H9 (cell line): ENCODE measurements around the gene TET2. TPM values are rescaled to one million over a fixed set of nuclear protein-coding genes. Genes with fewer than 3 reads are reported as not detected.

Source experiments
- DNase-seq: peaks from one replicate; pipeline ENCODE4 v3.0.0-alpha.2; 2017
- H2AFZ ChIP-seq: one replicate; pipeline ENCODE4 v1.6.1; 2013; ENCODE audit warnings: mild to moderate bottlenecking, low read length, control low read depth, moderate library complexity
- H2AK5ac ChIP-seq: 2 replicates; pipeline ENCODE4 v1.6.1; 2013; ENCODE audit warnings: low read length, control low read depth, mixed read lengths; ENCODE audit not compliant: insufficient read length
- H2BK120ac ChIP-seq: one replicate; pipeline ENCODE4 v1.6.1; 2013; ENCODE audit warnings: low read depth, mild to moderate bottlenecking, low read length, control low read depth, inconsistent platforms; ENCODE audit not compliant: poor library complexity, severe bottlenecking
- H2BK12ac ChIP-seq: 2 replicates; pipeline ENCODE4 v1.6.1; 2013; ENCODE audit warnings: low read length, control low read depth, mixed read lengths, low read depth; ENCODE audit not compliant: insufficient read length
- H2BK15ac ChIP-seq: 2 replicates; pipeline ENCODE4 v1.6.1; 2013; ENCODE audit warnings: low read depth, low read length, control low read depth
- H2BK20ac ChIP-seq: one replicate; pipeline ENCODE4 v1.6.1; 2013; ENCODE audit warnings: low read depth, mild to moderate bottlenecking, low read length, control low read depth, inconsistent platforms; ENCODE audit not compliant: poor library complexity, severe bottlenecking
- H2BK5ac ChIP-seq: 2 replicates; pipeline ENCODE4 v1.6.1; 2013; ENCODE audit warnings: low read length, control low read depth, mixed read lengths; ENCODE audit not compliant: insufficient read length
- H3K14ac ChIP-seq: 2 replicates; pipeline ENCODE4 v1.6.1; 2013; ENCODE audit warnings: low read length, control low read depth; ENCODE audit not compliant: insufficient read depth
- H3K18ac ChIP-seq: 2 replicates; pipeline ENCODE4 v1.6.1; 2013; ENCODE audit warnings: low read depth, mild to moderate bottlenecking, mixed read lengths, low read length, control low read depth; ENCODE audit not compliant: insufficient read length
- H3K23ac ChIP-seq: 2 replicates; pipeline ENCODE4 v1.6.1; 2013; ENCODE audit warnings: low read length, control low read depth, mixed read lengths, low read depth; ENCODE audit not compliant: insufficient read length
- H3K23me2 ChIP-seq: 2 replicates; pipeline ENCODE4 v1.6.1; 2013; ENCODE audit warnings: low read depth, mild to moderate bottlenecking, mixed read lengths, low read length, control low read depth; ENCODE audit not compliant: insufficient read length, poor library complexity, severe bottlenecking
- H3K27ac ChIP-seq: 2 replicates; pipeline ENCODE4 v1.5.1; 2013; ENCODE audit warnings: low read length, control low read depth, mixed read lengths, low read depth; ENCODE audit not compliant: insufficient read length
- H3K27me3 ChIP-seq: 2 replicates; pipeline ENCODE4 v1.6.1; 2013; ENCODE audit warnings: low read length, control low read depth, inconsistent platforms; ENCODE audit not compliant: insufficient read depth
- H3K4ac ChIP-seq: 2 replicates; pipeline ENCODE4 v1.6.1; 2013; ENCODE audit warnings: low read depth, mild to moderate bottlenecking, control low read depth, inconsistent platforms, low read length, moderate library complexity
- H3K4me1 ChIP-seq: 2 replicates; pipeline ENCODE4 v1.6.1; 2013; ENCODE audit warnings: low read length, control low read depth, inconsistent platforms; ENCODE audit not compliant: insufficient read depth
- H3K4me2 ChIP-seq: 2 replicates; pipeline ENCODE4 v1.6.1; 2013; ENCODE audit warnings: low read length, control low read depth, mixed read lengths; ENCODE audit not compliant: insufficient read length, insufficient read depth
- H3K56ac ChIP-seq: 2 replicates; pipeline ENCODE4 v1.6.1; 2013; ENCODE audit warnings: low read depth, mild to moderate bottlenecking, mixed read lengths, low read length, control low read depth; ENCODE audit not compliant: insufficient read length
- H3K79me1 ChIP-seq: 2 replicates; pipeline ENCODE4 v1.6.1; 2013; ENCODE audit warnings: low read depth, mild to moderate bottlenecking, moderate library complexity, low read length, control low read depth, inconsistent platforms; ENCODE audit not compliant: insufficient read depth, poor library complexity, severe bottlenecking
- H3K79me2 ChIP-seq: 2 replicates; pipeline ENCODE4 v1.6.1; 2013; ENCODE audit warnings: low read length, control low read depth, inconsistent platforms; ENCODE audit not compliant: insufficient read depth
- H3K9ac ChIP-seq: 2 replicates; pipeline ENCODE4 v1.6.1; 2013; ENCODE audit warnings: low read length, control low read depth, mixed read lengths; ENCODE audit not compliant: insufficient read length; ENCODE audit errors: extremely low read depth
- H3K9me3 ChIP-seq: one replicate; pipeline ENCODE4 v1.6.1; 2013; ENCODE audit warnings: low read depth, low read length, inconsistent platforms; ENCODE audit not compliant: control insufficient read depth
- H3T11ph ChIP-seq: one replicate; pipeline ENCODE4 v1.6.1; 2013; ENCODE audit warnings: mild to moderate bottlenecking, low read length, control low read depth, inconsistent platforms
- H4K20me1 ChIP-seq: one replicate; pipeline ENCODE4 v1.6.1; 2013; ENCODE audit not compliant: control insufficient read depth, insufficient read length, insufficient read depth
- H4K5ac ChIP-seq: 2 replicates; pipeline ENCODE4 v1.6.1; 2013; ENCODE audit warnings: low read depth, mild to moderate bottlenecking, mixed read lengths, low read length, control low read depth; ENCODE audit not compliant: insufficient read length
- H4K8ac ChIP-seq: replicated peaks from 2 replicates; pipeline ENCODE4 v1.6.1; 2013; ENCODE audit warnings: low read length, control low read depth, mixed read lengths, low read depth; ENCODE audit not compliant: insufficient read length
- H4K91ac ChIP-seq: 2 replicates; pipeline ENCODE4 v1.6.1; 2013; ENCODE audit warnings: low read depth, mild to moderate bottlenecking, moderate library complexity, mixed read lengths, low read length, control low read depth; ENCODE audit not compliant: insufficient read length
- H3K27ac Mint-ChIP-seq, 3 experiments: 2 replicates in 2 of 3; 3 replicates in 1 of 3; pipeline ENCODE4 v1.8.0; 2020 to 2021; ENCODE audit warnings: mixed read lengths in 3 of 3, mild to moderate bottlenecking in 1 of 3, moderate library complexity in 1 of 3
- H3K27me3 Mint-ChIP-seq: 2 replicates; pipeline ENCODE4 v1.8.0; 2021; ENCODE audit warnings: low read depth, mild to moderate bottlenecking, moderate library complexity, mixed read lengths
- H3K36me3 Mint-ChIP-seq, 3 experiments: 2 replicates in 2 of 3; 3 replicates in 1 of 3; pipeline ENCODE4 v1.8.0; 2020 to 2021; ENCODE audit warnings: low read depth in 3 of 3, mixed read lengths in 3 of 3; ENCODE audit not compliant: insufficient read depth in 1 of 3
- H3K4me1 Mint-ChIP-seq, 2 experiments: 2 replicates each; pipeline ENCODE4 v1.8.0; 2020; ENCODE audit warnings: mixed read lengths in 2 of 2
- H3K4me3 Mint-ChIP-seq, 2 experiments: 2 replicates in 1 of 2; 3 replicates in 1 of 2; pipeline ENCODE4 v1.8.0; 2020 to 2021; ENCODE audit warnings: mild to moderate bottlenecking in 2 of 2, mixed read lengths in 2 of 2, moderate library complexity in 1 of 2
- H3K9me3 Mint-ChIP-seq, 2 experiments: 2 replicates in 1 of 2; 3 replicates in 1 of 2; pipeline ENCODE4 v1.8.0; 2020; ENCODE audit warnings: mild to moderate bottlenecking in 2 of 2, mixed read lengths in 2 of 2, moderate library complexity in 1 of 2
- WGBS: extraction: QIAGEN DNeasy Blood & Tissue Kit; methylation state at CpG from one replicate; pipeline ENCODE4 v1.1.7; 2013; ENCODE audit warnings: missing lambda C conversion rate, low lambda C conversion rate, mixed read lengths; ENCODE audit not compliant: insufficient read length; ENCODE audit errors: extremely low coverage; 5-methylcytosine and 5-hydroxymethylcytosine counted together
- total RNA-seq: library from RNA; stranded (reverse); gene quantifications from 2 replicates; pipeline ENCODE4 v1.2.1, GENCODE V29; 2021
- TF ChIP-seq, protein P1 (sequence below): fragments of 200-600 bp; sonication (generic); conservative IDR thresholded peaks from 3 replicates; pipeline ENCODE4 v1.8.0; 2021; ENCODE audit warnings: antibody characterized with exemption, mild to moderate bottlenecking

Gene TET2
- total RNA-seq, 1 experiment from 2014 or later, result 3.1 TPM

DNA sequence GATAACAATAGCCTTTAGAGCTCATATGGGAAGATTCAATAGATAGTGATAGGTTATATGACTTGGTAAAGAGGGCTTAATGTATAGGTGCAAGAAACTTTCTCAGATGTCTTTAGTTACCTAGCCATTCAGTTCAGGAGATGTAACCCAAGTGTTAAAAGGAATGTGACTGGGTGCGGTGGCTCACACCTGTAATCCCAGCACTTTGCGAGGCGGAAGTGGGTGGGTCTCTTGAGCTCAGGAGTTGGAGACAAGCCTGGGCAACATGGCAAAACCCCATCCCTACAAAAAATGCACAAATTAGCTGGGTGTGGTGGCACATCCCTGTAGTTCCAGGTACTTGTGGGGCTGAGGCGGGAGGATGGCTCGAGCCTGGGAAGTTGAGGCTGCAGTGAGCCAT, 7.9 kb downstream of the TET2 start:
- DNase-seq, result no peak
- Mint-ChIP-seq H3K4me1 (peaks cover 10% of the 10 kb centered on the region in 2 experiments), H3K27me3 (peaks cover 55% of the 10 kb centered on the region), H3K9me3 (no peaks in the 10 kb centered on the region), H3K4me3 (no peak overlapping the region), H3K27ac (no peak overlapping the region), H3K36me3 (no peaks in the 10 kb centered on the region)
- TF ChIP-seq, protein P1, sequence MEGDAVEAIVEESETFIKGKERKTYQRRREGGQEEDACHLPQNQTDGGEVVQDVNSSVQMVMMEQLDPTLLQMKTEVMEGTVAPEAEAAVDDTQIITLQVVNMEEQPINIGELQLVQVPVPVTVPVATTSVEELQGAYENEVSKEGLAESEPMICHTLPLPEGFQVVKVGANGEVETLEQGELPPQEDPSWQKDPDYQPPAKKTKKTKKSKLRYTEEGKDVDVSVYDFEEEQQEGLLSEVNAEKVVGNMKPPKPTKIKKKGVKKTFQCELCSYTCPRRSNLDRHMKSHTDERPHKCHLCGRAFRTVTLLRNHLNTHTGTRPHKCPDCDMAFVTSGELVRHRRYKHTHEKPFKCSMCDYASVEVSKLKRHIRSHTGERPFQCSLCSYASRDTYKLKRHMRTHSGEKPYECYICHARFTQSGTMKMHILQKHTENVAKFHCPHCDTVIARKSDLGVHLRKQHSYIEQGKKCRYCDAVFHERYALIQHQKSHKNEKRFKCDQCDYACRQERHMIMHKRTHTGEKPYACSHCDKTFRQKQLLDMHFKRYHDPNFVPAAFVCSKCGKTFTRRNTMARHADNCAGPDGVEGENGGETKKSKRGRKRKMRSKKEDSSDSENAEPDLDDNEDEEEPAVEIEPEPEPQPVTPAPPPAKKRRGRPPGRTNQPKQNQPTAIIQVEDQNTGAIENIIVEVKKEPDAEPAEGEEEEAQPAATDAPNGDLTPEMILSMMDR, result no peak
- no peak overlapping the region for H3K56ac ChIP-seq
- no peaks in the 10 kb centered on the region for H3K23me2 ChIP-seq
- H3K79me1 ChIP-seq, result no peaks in the 10 kb centered on the region
- H4K5ac ChIP-seq, result no peak overlapping the region
- H3K27me3 ChIP-seq, result peaks cover 10% of the 10 kb centered on the region; the same call in 1 of the 2 replicates
- no peaks in the 10 kb centered on the region for H4K20me1 ChIP-seq
- no peak overlapping the region for H2AK5ac ChIP-seq
- H3K14ac ChIP-seq, result no peak overlapping the region
- no peak overlapping the region for H3K4me2 ChIP-seq
- no peaks in the 10 kb centered on the region for H3K79me2 ChIP-seq
- no peaks in the 10 kb centered on the region for H3K9me3 ChIP-seq
- no peak overlapping the region for H2BK20ac ChIP-seq
- H3K27ac ChIP-seq, result no peak overlapping the region
- no peak overlapping the region for H3K4ac ChIP-seq
- no peak overlapping the region for H3T11ph ChIP-seq
- H2AFZ ChIP-seq, result no peak overlapping the region
- no peak overlapping the region for H3K23ac ChIP-seq
- no peaks in the 10 kb centered on the region for H3K4me1 ChIP-seq
- H4K91ac ChIP-seq, result no peak overlapping the region
- H3K18ac ChIP-seq, result no peak overlapping the region
- no peak overlapping the region for H2BK12ac ChIP-seq
- no peak overlapping the region for H3K9ac ChIP-seq
- H2BK5ac ChIP-seq, result no peak overlapping the region
- H2BK15ac ChIP-seq, result no peak overlapping the region
- WGBS, result no CpG with 5 or more reads among the region's 5 CpGs
- no peak overlapping the region for H4K8ac ChIP-seq
- no peak overlapping the region for H2BK120ac ChIP-seq
